KG1 (cell line): Measurements from ENCODE around the gene ESYT1.
"Not testable (repeated sequence)": the region's sequence is repeated elsewhere in the genome, so short reads cannot be mapped to it uniquely, and the experiment has no call there.

Experiments
- DNase-seq: peaks from one replicate; lab custom pipeline; 2025; lab: John Stamatoyannopoulos, UW

The ESYT1 gene

DNA sequence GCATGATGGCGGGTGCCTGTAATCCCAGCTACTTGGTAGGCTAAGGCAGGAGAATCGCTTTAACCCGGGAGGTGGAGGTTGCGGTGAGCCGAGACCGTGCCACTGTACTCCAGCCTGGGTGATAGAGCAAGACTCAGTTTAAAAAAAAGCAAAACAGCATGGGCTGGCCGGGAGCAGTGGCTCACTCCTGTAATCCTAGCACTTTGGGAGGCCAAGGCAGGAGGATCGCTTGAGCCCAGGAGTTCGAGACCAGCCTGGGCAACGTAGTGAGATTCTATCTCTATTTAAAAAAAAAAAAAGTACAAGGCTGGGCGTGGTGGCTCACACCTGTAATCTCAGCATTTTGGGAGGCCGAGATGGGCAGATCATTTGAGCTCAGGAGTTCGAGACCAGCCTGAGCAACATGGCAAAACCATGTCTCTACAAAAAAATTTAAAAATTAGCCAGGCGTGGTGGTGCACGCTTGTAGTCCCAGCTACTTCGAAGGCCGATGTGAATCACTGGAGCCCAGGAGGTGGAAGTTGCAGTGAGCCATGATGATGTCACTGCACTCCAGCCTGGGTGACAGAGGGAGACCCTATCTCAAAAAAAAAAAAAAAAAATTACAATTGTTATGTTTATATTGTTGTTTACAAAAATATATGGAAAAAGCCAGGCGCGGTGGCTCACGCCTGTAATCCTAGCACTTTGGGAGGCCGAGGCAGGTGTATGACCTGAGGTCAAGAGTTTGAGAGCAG lies 28.6 kb downstream of the ESYT1 start:
- not testable (repeated sequence) for DNase-seq

- no peak for DNase-seq
Observed at GRCh38 chr12:56157201-56158028, 29.3 kb downstream of the ESYT1 start.

GRCh38 chr12:56158029-56158925 lies 30.2 kb downstream of the ESYT1 start, which contains the start of gene MYL6:
Gene MYL6, plus strand, starts transcription at chr12:56158359. Its CDS starts 43 bp downstream, at chr12:56158402.
- DNase-seq, result peak; percentile 44

DNA sequence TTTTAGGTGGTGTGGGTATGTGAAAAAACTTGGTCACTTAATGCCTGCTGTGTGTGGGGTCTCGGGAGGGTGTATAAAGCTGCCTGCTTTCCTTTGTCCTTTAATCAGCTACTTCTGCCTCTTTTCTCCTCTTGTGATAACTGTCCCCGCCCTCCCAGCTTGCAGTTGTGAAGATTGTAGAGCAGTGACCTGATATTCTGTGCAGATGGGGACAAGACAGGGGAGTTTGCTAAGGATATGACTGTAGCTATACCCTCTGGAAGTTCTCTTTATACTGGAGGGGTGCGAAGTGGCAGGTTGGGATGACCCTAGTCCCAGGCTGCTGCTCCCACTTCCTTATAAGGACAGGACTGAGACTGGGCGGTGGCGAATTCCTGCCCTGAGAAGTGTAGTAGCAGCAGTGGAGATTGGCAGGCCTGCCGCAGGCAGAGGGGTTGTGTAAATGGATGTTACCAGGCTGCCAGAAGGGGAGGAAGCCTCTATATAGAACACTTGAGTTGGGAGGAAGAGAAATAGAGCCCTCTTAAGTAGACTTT lies 30.9 kb downstream of the ESYT1 start:
- DNase-seq, result no peak

DNA sequence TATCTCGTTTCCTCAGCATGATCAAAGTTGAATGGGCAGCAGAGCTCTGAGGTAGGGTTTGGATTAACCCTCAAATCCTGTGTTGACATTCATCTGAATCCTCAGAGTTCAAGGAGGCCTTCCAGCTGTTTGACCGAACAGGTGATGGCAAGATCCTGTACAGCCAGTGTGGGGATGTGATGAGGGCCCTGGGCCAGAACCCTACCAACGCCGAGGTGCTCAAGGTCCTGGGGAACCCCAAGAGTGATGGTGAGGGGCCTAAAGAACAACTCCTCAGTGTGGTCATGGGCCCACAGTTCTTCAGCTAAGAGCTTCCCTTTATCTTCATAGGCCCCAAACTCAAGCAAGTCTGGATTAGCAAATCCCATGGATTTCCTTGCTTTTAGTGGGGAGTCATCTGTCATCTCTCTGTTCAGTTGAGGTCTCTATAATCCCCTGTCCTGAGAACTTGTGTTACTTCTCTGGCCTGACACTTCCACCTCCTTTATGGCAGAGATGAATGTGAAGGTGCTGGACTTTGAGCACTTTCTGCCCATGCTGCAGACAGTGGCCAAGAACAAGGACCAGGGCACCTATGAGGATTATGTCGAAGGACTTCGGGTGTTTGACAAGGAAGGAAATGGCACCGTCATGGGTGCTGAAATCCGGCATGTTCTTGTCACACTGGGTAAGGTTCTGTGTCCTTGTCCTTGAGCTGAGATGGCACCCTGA lies 31.6 kb downstream of the ESYT1 start:
- no peak for DNase-seq

DNA sequence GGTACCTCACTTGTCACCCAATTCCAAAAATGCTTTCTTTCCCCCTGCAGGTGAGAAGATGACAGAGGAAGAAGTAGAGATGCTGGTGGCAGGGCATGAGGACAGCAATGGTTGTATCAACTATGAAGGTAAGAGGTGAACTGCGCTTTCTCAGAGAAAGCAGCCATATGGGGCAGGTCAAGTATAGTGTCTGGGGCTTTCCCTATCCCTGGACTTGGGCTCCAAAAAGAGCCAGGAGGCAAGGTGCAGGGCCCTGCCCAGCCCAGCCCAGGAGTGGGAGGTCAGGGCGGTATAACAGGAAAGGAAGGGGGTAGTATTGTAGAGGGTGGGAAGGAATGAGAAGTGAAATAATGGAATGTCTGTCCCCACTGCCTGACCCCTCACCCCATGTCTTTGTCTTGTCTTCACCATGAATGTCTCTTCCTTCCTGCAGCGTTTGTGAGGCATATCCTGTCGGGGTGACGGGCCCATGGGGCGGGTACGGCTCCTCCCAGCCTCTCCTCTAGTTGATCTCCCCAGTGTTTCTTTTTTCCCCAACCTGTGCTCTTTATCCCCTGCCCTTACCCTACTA lies 32.2 kb downstream of the ESYT1 start:
- DNase-seq, result no peak

- no peak for DNase-seq
Observed at GRCh38 chr12:56160894-56161689, 33.0 kb downstream of the ESYT1 start.

- no peak for DNase-seq
Observed at GRCh38 chr12:56161690-56162351, 33.8 kb downstream of the ESYT1 start.

DNA sequence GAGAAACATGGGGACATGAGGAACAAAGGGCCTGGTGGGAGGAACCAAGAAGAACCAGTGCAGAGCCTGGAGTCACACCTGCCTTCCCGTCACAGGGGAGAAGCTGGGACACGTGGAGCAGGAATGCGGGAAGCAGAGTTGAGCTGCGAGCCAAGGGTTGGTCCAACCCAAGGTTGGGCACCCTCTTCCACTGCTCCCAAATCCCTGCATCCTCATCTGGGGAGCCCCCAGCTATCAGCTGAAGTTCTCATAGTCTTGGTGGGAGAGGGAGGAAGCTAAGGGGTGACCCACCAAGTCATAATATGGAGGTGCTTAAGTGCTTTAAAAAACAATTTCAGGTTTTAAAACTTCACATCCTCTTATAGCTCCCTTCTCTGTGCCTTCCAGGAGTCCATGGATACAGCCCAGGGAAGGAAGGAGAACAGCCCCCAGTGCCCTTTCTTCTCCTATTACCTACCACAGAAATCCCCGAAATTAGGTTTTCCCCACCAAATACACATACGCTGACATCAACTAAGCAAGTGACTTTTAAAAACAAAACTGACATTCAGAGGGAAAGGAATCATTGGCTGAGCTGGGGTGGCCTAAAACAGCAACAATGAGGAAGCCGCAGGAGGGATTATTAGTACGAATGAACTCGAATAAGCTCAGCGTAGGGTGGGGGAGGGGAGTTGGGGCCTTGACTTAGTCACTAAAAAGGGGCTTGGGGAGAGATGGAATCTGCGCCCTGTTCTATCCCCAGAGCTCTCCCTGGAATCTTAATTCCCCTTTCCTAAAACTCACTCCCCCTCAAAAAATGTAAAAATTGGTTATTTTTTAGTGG lies 34.6 kb downstream of the ESYT1 start:
- DNase-seq, result no peak

DNA sequence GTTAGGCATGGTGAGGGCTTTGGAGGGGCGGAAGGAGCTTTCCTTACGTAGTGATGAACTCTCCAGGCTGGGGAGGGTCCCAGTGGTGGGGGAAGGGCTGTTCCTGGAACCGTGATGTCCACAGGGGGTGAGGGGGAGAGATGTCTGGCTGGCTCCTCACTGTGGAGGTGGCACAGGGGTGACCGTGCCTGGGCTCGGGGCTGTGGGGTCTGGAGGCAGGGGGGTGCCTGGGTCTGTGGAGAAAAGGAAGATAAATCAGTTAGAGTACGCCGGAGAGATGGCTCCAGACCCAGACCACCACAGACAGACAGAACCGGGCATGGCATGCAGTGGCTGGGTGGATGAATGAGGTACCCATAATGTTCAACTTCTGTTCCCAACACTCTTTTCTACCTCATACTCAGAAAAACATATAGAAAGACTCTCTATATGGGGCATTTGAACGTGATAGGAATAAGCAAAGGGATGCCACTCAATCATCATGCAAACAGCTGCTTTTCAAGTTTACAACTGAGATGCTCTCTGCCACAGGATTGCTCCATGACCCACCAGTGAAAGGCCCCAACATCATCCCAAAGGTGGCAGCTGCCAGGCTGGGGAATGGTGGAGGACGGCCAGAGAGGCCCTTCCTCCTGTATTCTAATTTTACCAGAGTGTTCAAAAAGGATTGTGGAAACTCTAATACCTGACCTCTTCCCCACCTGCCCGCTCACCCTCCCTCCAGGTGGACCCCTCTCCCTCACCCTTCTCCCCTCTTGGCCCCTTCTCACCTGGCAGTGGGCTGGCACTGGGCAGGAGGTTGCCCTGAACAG lies 35.7 kb downstream of the ESYT1 start:
- no peak for DNase-seq

DNA sequence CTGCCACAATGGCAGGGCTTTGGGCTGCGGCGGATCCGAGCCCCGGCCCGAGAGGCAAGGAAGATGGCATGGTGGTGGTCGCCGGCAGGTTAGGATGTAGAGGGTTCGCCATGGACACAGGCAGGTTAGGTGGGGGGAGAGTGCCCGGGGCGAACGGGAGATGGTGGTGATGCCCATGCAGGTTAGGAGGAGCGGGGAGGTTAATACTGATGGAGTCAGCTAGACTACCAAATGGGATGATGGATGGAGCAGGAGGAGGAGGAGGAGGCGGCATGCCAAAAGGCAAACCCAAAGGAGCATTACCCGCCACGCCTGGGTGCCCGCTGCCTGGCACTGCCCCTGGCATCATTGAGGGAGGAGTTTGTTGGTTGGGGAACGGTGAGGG lies 36.3 kb downstream of the ESYT1 start:
- DNase-seq, result no peak

GRCh38 chr12:56165369-56165768 lies 37.3 kb downstream of the ESYT1 start:
- no peak for DNase-seq

DNA sequence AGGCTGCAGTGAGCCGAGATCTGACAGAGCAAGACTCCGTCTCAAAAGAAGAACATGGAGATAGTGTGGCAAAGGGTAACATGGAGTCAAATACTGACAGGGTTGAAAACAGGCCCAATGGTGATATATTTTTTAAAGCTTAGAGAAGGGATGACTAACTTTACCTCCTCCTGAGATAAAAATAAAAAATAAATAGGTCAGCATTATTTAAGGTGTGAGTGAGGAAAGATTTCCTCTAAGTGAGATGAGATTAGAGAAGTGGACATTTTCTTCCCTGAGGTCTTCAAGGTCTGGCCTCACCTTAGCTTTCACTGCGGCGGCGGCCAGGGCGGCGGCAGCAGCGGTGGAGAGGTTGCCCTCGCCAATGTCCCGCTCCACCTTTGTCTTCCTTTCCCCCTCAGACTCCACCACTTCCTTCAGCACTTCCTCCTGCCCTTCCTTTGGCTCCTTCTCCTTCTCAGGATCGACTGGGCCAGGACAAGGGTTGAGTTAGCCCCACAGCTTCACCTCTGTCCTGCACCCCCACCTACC lies 41.2 kb downstream of the ESYT1 start:
- no peak for DNase-seq

GRCh38 chr12:56172839-56173238 lies 44.8 kb downstream of the ESYT1 start:
- no peak for DNase-seq

GRCh38 chr12:56178347-56178746 lies 50.3 kb downstream of the ESYT1 start:
- no peak for DNase-seq

- DNase-seq, result no peak
Observed at GRCh38 chr12:56186957-56187356, 58.9 kb downstream of the ESYT1 start.

GRCh38 chr12:56188131-56188777 lies 60.2 kb downstream of the ESYT1 start:
- DNase-seq, result no peak
